Neutrophil (primary cell): Measurements from ENCODE around the gene HEPACAM2.

ENCODE experiments used
- H3K27ac ChIP-seq: fragments of 200-600 bp; sonication (generic); 2 replicates; pipeline ENCODE4 v1.5.1; 2016; ENCODE audit warnings: mild to moderate bottlenecking, moderate library complexity
- H3K27me3 ChIP-seq: fragments of 200-600 bp; sonication (generic); 2 replicates; pipeline ENCODE4 v1.6.0; 2016; ENCODE audit warnings: mild to moderate bottlenecking
- H3K36me3 ChIP-seq: fragments of 200-600 bp; sonication (generic); 2 replicates; pipeline ENCODE4 v1.5.1; 2017
- H3K4me1 ChIP-seq, 2 experiments: fragments of 200-600 bp in 1 of 2; sonication (generic) in 1 of 2; 1 replicate in 1 of 2; 2 replicates in 1 of 2; pipeline versions ENCODE4 v1.5.1 to v1.6.1; 2013 to 2016; ENCODE audit warnings: low read depth in 1 of 2, low read length in 1 of 2, mild to moderate bottlenecking in 1 of 2, moderate library complexity in 1 of 2; ENCODE audit not compliant: control insufficient read depth in 1 of 2, insufficient read depth in 1 of 2
- H3K4me3 ChIP-seq, 2 experiments: fragments of 200-600 bp in 1 of 2; sonication (generic) in 1 of 2; 1 replicate in 1 of 2; 2 replicates in 1 of 2; pipeline ENCODE4 v1.5.1; 2013 to 2016; ENCODE audit warnings: low read depth in 1 of 2, low read length in 1 of 2, mild to moderate bottlenecking in 1 of 2, moderate library complexity in 1 of 2
- H3K9me3 ChIP-seq: fragments of 200-600 bp; sonication (generic); 2 replicates; pipeline ENCODE4 v1.5.1; 2016
- CTCF ChIP-seq: fragments of 200-600 bp; sonication (generic); IDR thresholded peaks from 2 replicates; pipeline ENCODE4 v1.5.1; 2016; ENCODE audit warnings: antibody characterized with exemption

Gene HEPACAM2

DNA sequence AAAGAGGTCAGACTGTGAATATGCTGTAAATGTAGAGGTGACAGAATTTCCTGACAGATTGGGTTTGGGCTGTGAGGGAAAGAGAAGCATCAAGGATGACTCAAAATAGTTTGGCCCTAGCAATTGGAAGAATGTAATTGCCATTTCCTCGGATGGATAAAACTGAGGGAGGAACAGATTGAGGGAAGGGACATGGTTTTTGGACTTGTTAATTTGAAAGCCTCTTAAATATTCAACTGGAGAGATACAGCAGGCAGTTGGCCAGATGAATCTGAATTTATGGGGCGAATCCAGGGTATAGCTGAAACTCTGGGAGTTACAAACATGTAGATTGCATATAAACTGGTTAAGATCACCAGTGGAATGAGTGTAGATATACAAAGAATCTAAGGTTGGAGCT, 9.3 kb upstream of the HEPACAM2 start:
- Histone ChIP-seq H3K4me1 (peaks cover 19 to 22% of the 10 kb centered on the region in 2 experiments), H3K36me3 (no peaks in the 10 kb centered on the region), H3K27ac (no peak overlapping the region), H3K27me3 (no peaks in the 10 kb centered on the region), H3K9me3 (no peaks in the 10 kb centered on the region), H3K4me3 (no peak overlapping the region)
- TF ChIP-seq CTCF: no peak

DNA sequence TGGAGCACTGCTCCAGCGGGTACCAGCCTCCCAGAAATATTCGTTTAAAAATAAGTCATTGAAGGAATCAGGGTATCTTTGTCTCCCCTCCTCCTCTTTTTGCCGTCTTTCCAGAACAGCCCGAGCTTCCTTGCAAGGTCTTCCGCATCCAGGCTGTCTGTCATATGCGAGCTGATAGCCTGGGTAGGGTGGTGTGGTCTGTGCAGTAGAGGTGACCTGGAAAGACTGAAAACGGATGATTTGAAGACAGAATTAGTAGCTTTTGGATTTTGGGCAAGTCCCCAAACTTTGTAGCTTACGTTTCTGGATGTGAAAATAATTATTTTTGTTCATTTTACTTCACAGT, 6.4 kb upstream of the HEPACAM2 start:
- H3K36me3 ChIP-seq: no peaks in the 10 kb centered on the region
- no peak for TF ChIP-seq CTCF
- no peaks in the 10 kb centered on the region for H3K27me3 ChIP-seq
- H3K4me1 ChIP-seq: peaks cover 27 to 30% of the 10 kb centered on the region in 2 experiments
- peak overlapping the region; percentile 82 for H3K27ac ChIP-seq
- peak overlapping the region; percentile 80 to 87 for H3K4me3 ChIP-seq
- H3K9me3 ChIP-seq: no peaks in the 10 kb centered on the region

- H3K9me3 ChIP-seq: no peaks in the 10 kb centered on the region
- peak within 1 kb of the TSS; percentile 80 to 87 for H3K4me3 ChIP-seq
Measured at GRCh38 chr7:93231799-93232672, 5.8 kb upstream of the HEPACAM2 start, which contains the start of gene VPS50. Gene VPS50, plus strand, starts transcription at chr7:93232366. Its CDS starts 102 bp downstream, at chr7:93232468.

GRCh38 chr7:93231259-93231658, 5.0 kb upstream of the HEPACAM2 start:
- H3K36me3 ChIP-seq: no peaks in the 10 kb centered on the region
- peaks cover 27 to 30% of the 10 kb centered on the region in 2 experiments for H3K4me1 ChIP-seq
- H3K9me3 ChIP-seq: no peaks in the 10 kb centered on the region
- H3K27ac ChIP-seq: peak overlapping the region; percentile 82
- TF ChIP-seq CTCF: no peak
- H3K4me3 ChIP-seq: peak overlapping the region; percentile 80 to 87
- no peaks in the 10 kb centered on the region for H3K27me3 ChIP-seq

More at GRCh38 chr7:93231799-93232672, 5.8 kb upstream of the HEPACAM2 start, which contains the start of gene VPS50:
- Histone ChIP-seq H3K4me1 (peaks cover 27 to 30% of the 10 kb centered on the region in 2 experiments), H3K27me3 (no peaks in the 10 kb centered on the region), H3K36me3 (no peaks in the 10 kb centered on the region), H3K27ac (peak within 1 kb of the TSS; percentile 82)
- TF ChIP-seq CTCF: peak; percentile 52

DNA sequence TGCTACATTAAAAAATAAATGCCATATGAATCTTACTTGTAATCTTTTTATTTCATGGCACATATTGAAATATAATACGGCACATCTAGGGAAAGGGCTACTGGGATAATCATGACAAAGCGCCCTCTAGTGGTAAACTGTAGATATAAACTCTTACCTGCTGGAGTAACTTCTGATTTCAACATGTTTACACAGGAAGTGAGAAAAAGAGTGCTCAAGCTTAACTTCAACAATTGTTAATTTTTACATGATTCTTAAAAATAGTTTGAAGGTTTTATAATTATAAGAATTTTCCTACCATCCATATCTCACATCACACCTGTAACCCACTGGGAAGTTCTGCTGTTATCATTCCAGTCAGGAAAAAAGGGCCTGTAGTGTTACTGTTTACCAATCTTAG, 2.0 kb upstream of the HEPACAM2 start:
- Histone ChIP-seq H3K4me1 (peaks cover 27 to 30% of the 10 kb centered on the region in 2 experiments), H3K9me3 (no peaks in the 10 kb centered on the region), H3K36me3 (no peaks in the 10 kb centered on the region), H3K27me3 (peaks cover 23% of the 10 kb centered on the region), H3K4me3 (no peak overlapping the region), H3K27ac (peak overlapping the region; percentile 47)
- TF ChIP-seq CTCF: peak; percentile 84
